SK-N-MC (cell line): ENCODE data around the gene SLF2.

Source experiments
- DNase-seq: peaks from one replicate; pipeline ENCODE4 v3.0.0-alpha.2; 2011; ENCODE audit warnings: low read depth, low spot score
- H3K27ac ChIP-seq: fragments of 200-600 bp; sonication (generic); 2 replicates; pipeline ENCODE4 v1.5.1; 2016; ENCODE audit warnings: mixed run types
- H3K36me3 ChIP-seq: fragments of 200-600 bp; sonication (generic); 2 replicates; pipeline ENCODE4 v1.6.1; 2017; ENCODE audit warnings: antibody characterized with exemption, low read length, mixed read lengths; ENCODE audit not compliant: insufficient read depth
- H3K4me3 ChIP-seq: fragments of 200-600 bp; sonication (generic); 2 replicates; pipeline ENCODE4 v1.5.1; 2016
- H3K9ac ChIP-seq: fragments of 200-600 bp; sonication (generic); 2 replicates; pipeline ENCODE4 v1.8.0; 2017; ENCODE audit warnings: mixed run types, mixed read lengths; ENCODE audit not compliant: insufficient read length
- H3K9me3 ChIP-seq: fragments of 200-600 bp; sonication (generic); 2 replicates; pipeline ENCODE4 v1.6.1; 2017; ENCODE audit warnings: low read depth, mild to moderate bottlenecking, antibody characterized with exemption, low read length, moderate library complexity, mixed read lengths
- EZH2 ChIP-seq: fragments of 200-600 bp; sonication (generic); IDR thresholded peaks from one replicate; pipeline ENCODE4 v1.6.1; 2017; ENCODE audit warnings: antibody characterized with exemption
- FOXP2 ChIP-seq: optimal IDR thresholded peaks from 2 replicates; pipeline ENCODE3; 2011; ENCODE audit warnings: mild to moderate bottlenecking, moderate library complexity; ENCODE audit not compliant: insufficient read depth; ENCODE audit errors: extremely low read length, control extremely low read depth
- POLR2AphosphoS5 ChIP-seq: IDR thresholded peaks from 2 replicates; pipeline ENCODE4 v1.6.1; 2012; ENCODE audit warnings: mild to moderate bottlenecking, low read depth, low read length, borderline replicate concordance

SLF2 gene, protein sequence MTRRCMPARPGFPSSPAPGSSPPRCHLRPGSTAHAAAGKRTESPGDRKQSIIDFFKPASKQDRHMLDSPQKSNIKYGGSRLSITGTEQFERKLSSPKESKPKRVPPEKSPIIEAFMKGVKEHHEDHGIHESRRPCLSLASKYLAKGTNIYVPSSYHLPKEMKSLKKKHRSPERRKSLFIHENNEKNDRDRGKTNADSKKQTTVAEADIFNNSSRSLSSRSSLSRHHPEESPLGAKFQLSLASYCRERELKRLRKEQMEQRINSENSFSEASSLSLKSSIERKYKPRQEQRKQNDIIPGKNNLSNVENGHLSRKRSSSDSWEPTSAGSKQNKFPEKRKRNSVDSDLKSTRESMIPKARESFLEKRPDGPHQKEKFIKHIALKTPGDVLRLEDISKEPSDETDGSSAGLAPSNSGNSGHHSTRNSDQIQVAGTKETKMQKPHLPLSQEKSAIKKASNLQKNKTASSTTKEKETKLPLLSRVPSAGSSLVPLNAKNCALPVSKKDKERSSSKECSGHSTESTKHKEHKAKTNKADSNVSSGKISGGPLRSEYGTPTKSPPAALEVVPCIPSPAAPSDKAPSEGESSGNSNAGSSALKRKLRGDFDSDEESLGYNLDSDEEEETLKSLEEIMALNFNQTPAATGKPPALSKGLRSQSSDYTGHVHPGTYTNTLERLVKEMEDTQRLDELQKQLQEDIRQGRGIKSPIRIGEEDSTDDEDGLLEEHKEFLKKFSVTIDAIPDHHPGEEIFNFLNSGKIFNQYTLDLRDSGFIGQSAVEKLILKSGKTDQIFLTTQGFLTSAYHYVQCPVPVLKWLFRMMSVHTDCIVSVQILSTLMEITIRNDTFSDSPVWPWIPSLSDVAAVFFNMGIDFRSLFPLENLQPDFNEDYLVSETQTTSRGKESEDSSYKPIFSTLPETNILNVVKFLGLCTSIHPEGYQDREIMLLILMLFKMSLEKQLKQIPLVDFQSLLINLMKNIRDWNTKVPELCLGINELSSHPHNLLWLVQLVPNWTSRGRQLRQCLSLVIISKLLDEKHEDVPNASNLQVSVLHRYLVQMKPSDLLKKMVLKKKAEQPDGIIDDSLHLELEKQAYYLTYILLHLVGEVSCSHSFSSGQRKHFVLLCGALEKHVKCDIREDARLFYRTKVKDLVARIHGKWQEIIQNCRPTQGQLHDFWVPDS

DNA sequence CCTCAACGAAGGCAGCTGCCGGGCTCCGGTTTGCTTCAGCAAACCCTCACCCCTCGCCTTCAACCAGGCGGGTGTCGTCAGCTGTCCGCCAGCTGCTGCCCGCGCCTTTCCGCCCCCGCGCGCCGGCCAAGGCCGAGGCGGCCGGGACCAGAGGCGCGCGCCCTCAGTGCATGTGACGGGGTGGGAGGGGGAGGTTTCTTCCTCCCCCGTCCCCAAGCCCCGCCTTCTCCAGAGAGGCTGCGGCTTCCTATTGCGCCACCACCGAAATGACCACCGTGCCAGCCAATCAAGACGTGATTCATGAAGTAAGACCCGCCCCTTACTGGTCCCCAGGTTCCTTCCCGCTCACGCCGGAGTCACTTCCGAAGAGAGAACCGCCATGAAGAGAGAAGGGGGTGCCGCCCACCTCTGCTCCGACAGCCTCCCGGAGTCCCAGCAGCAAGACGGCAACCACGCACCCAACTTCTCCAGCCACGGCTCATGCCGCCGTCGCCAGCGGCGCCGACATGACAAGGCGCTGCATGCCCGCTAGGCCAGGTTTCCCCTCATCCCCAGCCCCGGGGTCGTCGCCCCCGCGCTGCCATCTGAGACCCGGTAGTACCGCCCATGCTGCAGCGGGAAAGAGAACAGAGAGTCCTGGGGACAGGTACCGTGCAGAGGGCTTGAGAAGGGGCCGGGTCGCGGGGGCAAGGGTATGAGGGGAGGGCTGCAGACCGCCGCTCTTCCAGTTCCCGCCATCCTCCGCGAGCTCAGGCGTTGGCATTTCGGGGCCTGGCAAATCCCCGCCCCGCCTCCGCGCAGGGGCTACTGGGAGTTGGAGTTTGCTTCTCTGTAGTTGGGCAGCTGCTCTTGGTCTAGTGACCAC lies at the start of gene SLF2:
SLF2 (plus strand) TSS at position 359 of the 865 bp plus-strand sequence; CDS start at position 507, 148 bp downstream.
- TF ChIP-seq EZH2 = no peak
- peak; percentile 76; the same call in 1 of the 2 replicates for TF ChIP-seq POLR2AphosphoS5
- DNase-seq = peak; percentile 61
- no peaks in the 10 kb centered on the region for H3K9me3 ChIP-seq
- H3K36me3 ChIP-seq = peaks cover 14% of the 10 kb centered on the region; the same call in 1 of the 2 replicates
- peak within 1 kb of the TSS; percentile 89 for H3K4me3 ChIP-seq
- H3K9ac ChIP-seq = peak within 1 kb of the TSS; percentile 77
- no peak within 1 kb of the TSS for H3K27ac ChIP-seq

DNA sequence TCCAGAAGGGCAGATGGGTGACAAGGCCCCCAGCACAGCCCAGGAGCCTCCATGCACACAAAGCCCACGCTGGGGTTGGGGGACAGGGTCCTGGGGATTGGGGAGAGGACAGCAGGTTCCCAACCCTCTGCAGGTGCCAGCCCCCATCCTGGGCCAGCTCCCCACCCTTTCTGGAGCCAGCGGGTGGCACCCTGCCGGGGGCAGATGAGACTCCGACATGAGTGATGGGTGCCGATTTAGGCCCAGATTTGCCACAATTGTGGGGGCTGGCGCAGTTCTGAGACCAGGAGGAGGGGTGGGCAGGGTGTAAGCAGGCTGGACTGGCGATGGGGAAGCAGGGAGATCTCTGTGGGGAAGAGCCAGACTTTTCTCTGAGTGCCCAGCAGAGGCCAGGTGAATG lies 49.3 kb upstream of the SLF2 start:
- no peak overlapping the region for H3K9ac ChIP-seq
- H3K36me3 ChIP-seq = no peaks in the 10 kb centered on the region

DNA sequence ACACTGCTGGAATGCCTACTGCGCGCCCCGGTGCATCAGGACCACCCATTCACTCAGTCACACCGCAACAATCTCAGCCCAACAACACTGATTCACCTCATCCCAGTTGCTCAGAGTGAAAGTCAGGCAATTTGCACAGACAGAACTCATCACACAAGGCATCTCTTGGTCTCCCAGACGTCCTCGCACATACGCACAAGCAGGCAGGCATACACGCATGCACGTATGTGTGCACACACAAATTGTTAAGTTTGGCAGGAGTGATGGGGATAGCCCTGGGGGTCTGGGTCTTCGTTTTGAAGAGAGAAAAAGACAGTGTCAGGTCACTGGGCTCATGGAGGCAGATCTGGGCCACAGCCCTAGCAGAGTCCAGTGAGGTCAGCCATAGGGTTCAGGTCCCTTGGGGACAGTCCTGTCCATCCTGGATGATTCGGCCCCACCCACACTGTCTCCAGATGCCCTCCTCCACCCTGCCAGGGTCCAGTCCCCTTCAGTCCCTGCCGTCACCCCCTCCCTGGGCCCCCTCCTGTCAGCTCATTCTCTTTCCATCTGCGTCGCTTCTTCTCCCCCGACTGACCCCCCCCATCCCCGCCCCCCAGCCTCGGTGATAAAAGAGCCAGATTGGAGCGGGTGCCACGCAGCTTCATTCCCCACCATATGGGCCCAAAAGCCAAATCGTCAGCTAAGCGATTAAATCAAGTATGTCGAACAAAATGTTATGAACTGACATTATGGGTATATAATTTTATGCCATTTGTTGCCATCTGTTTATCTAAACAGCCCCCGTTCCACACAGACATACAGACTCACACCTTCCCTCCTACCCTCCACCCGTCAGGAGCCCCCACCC lies 48.5 kb upstream of the SLF2 start:
- no peak overlapping the region for H3K9ac ChIP-seq
- H3K9me3 ChIP-seq = no peaks in the 10 kb centered on the region
- H3K4me3 ChIP-seq = no peak overlapping the region
- H3K27ac ChIP-seq = no peak overlapping the region
- TF ChIP-seq FOXP2 (no peak), EZH2 (no peak), POLR2AphosphoS5 (no peak)
- DNase-seq = no peak
- H3K36me3 ChIP-seq = no peaks in the 10 kb centered on the region

More for the DNA sequence above, 49.3 kb upstream of the SLF2 start:
- no peak overlapping the region for H3K27ac ChIP-seq
- no peak for TF ChIP-seq FOXP2
- TF ChIP-seq EZH2 = no peak
- no peak for TF ChIP-seq POLR2AphosphoS5
- no peak overlapping the region for H3K4me3 ChIP-seq
- no peak for DNase-seq
- H3K9me3 ChIP-seq = no peaks in the 10 kb centered on the region

DNA sequence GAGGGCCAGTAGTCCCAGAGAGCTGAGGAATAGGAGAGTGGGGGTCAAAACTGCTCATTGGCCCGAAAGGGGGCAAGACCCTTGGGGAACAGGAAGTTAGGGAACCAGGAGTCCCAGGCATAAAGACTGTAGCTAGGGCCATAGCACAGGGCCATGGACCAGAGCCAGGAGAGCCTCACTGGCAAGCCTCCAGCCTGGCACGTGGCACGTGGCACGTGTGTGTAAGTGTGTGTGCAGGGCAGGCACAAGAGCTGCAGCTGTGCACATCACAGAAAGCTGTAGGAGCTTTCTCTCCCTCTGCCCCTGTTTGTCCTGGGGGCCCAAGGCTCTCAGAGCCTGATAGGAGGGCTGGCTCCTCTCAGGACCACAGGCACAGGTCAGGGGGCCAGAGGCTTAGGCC lies 47.8 kb upstream of the SLF2 start:
- Histone ChIP-seq H3K9ac (no peak overlapping the region), H3K4me3 (no peak overlapping the region), H3K9me3 (no peaks in the 10 kb centered on the region), H3K36me3 (no peaks in the 10 kb centered on the region), H3K27ac (no peak overlapping the region)
- DNase-seq = no peak
- TF ChIP-seq FOXP2 (no peak), POLR2AphosphoS5 (no peak), EZH2 (no peak)

DNA sequence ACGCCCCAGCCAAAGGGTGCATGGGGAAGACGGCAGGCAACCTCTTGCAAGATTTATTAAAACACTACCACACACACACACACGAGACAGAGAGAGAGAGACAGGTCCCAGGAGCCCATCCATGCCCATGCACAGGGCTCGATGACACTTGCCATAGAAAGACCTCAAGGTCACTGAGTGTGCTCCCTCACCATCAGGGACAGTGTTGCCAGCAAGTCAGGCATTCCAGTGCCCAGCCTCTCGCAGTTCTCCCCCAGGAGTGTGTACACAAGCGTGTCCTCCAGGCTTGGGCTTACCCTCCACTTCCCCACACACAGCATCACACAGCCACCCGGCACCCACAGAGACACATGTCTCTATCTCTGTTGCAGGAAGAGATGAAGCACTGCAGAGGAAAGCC lies 46.8 kb upstream of the SLF2 start:
- Histone ChIP-seq H3K9me3 (no peaks in the 10 kb centered on the region), H3K9ac (no peak overlapping the region), H3K36me3 (no peaks in the 10 kb centered on the region), H3K4me3 (no peak overlapping the region), H3K27ac (no peak overlapping the region)
- DNase-seq = no peak
- TF ChIP-seq FOXP2 (no peak), EZH2 (no peak), POLR2AphosphoS5 (no peak)

DNA sequence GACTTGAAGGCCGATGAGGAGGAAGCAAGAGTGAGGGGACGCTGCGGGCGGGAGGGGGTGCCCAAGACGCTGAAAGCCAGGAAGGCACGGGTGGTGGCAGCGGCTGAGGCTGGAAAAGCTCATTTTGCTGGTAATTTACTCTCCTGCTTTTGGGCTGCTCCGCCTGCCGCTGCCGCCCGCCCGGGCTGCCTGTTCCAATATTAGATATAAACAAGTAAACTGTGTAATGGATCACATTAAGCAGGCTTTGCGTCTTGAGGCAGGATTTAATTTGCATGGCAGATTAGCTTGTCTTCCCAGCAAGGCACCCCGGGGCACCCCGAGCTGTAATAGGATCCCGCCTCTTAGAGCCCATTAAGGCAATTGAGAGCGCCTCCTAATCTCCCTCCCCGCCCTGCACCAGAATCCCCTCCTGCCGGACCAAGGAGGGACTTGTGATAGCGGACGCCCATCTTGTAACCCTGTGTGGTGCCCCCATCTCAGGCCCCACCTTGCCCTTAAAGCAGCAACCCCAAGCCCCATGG lies 46.1 kb upstream of the SLF2 start:
- no peak for TF ChIP-seq EZH2
- no peak for TF ChIP-seq POLR2AphosphoS5
- no peak for TF ChIP-seq FOXP2
- Histone ChIP-seq H3K9me3 (no peaks in the 10 kb centered on the region), H3K9ac (no peak overlapping the region), H3K27ac (no peak overlapping the region), H3K4me3 (no peak overlapping the region), H3K36me3 (no peaks in the 10 kb centered on the region)
- no peak for DNase-seq
